Smooth muscle cell (in vitro differentiated cells): ENCODE results near the gene KRT84. TPM values are rescaled to one million over a fixed set of nuclear protein-coding genes. Genes with fewer than 3 reads are reported as not detected.

Experiments
- DNase-seq: peaks from one replicate; lab custom pipeline; 2025; ENCODE audit not compliant: unreplicated experiment; lab: John Stamatoyannopoulos, UW
- H2AFZ ChIP-seq: fragments of 200-600 bp; sonication (generic); 2 replicates; pipeline ENCODE4 v1.6.0; 2016; ENCODE audit warnings: antibody characterized with exemption, low read depth, mild to moderate bottlenecking
- H3F3A ChIP-seq: fragments of 200-600 bp; sonication (generic); 2 replicates; pipeline ENCODE4 v1.6.0; 2017; ENCODE audit warnings: antibody characterized with exemption, low read depth
- H3K27ac ChIP-seq: fragments of 200-600 bp; sonication (generic); 2 replicates; pipeline ENCODE4 v1.5.1; 2016; ENCODE audit warnings: low read depth, mild to moderate bottlenecking
- H3K27me3 ChIP-seq: fragments of 200-600 bp; sonication (generic); 2 replicates; pipeline ENCODE4 v1.6.1; 2016; ENCODE audit warnings: low read depth, mild to moderate bottlenecking
- H3K36me3 ChIP-seq: fragments of 200-600 bp; sonication (generic); 2 replicates; pipeline ENCODE4 v1.5.1; 2016; ENCODE audit warnings: low read depth
- H3K4me1 ChIP-seq: fragments of 200-600 bp; sonication (generic); 2 replicates; pipeline ENCODE4 v1.5.1; 2016; ENCODE audit warnings: low read depth
- H3K4me2 ChIP-seq: fragments of 200-600 bp; sonication (generic); 2 replicates; pipeline ENCODE4 v1.6.0; 2016; ENCODE audit warnings: mild to moderate bottlenecking
- H3K4me3 ChIP-seq: fragments of 200-600 bp; sonication (generic); 2 replicates; pipeline ENCODE4 v1.5.1; 2016; ENCODE audit warnings: mild to moderate bottlenecking
- H3K79me2 ChIP-seq: fragments of 200-600 bp; sonication (generic); 2 replicates; pipeline ENCODE4 v1.6.0; 2016; ENCODE audit warnings: low read depth, mild to moderate bottlenecking
- H3K9ac ChIP-seq: fragments of 200-600 bp; sonication (generic); 2 replicates; pipeline ENCODE4 v1.6.0; 2016; ENCODE audit warnings: low read depth
- H3K9me3 ChIP-seq: fragments of 200-600 bp; sonication (generic); replicated peaks from 2 replicates; pipeline ENCODE4 v1.5.1; 2016; ENCODE audit warnings: low read depth
- H4K20me1 ChIP-seq: fragments of 200-600 bp; sonication (generic); 2 replicates; pipeline ENCODE4 v1.6.0; 2016; ENCODE audit warnings: low read depth
- CTCF ChIP-seq: fragments of 200-600 bp; sonication (generic); IDR thresholded peaks from 2 replicates; pipeline ENCODE4 v1.5.1; 2017; ENCODE audit warnings: borderline replicate concordance, mild to moderate bottlenecking, antibody characterized with exemption; ENCODE audit not compliant: insufficient read depth, poor library complexity, severe bottlenecking
- WGBS: methylation state at CpG from one replicate; pipeline ENCODE4 v1.1.7; 2016; ENCODE audit warnings: low lambda C conversion rate; 5-methylcytosine and 5-hydroxymethylcytosine counted together
- polyA plus RNA-seq: library from polyadenylated mRNA; unstranded; fragments of >200 nt; fragmentation: Nextera tagmentation; extraction: Ambion mirVana; gene quantifications from 2 replicates; pipeline ENCODE4 v1.2.1, GENCODE V29; 2016
- total RNA-seq: library from RNA; depleted of rRNA; stranded (reverse); fragments of >200 nt; gene quantifications from 2 replicates; pipeline ENCODE4 v1.2.3, GENCODE V29; 2014

KRT84 gene
- total and polyA plus RNA-seq, 2 experiments from 2014 or later, result 0.09 to 5.6 TPM

- Histone ChIP-seq H2AFZ (no peak overlapping the region), H3K36me3 (no peaks in the 10 kb centered on the region), H3K4me2 (no peak overlapping the region), H3K27me3 (no peaks in the 10 kb centered on the region), H3K4me1 (no peaks in the 10 kb centered on the region), H4K20me1 (no peaks in the 10 kb centered on the region), H3K9ac (no peak overlapping the region), H3K79me2 (no peaks in the 10 kb centered on the region), H3K4me3 (no peak overlapping the region), H3K9me3 (no peaks in the 10 kb centered on the region), H3F3A (no peaks in the 10 kb centered on the region), H3K27ac (no peak overlapping the region)
- DNase-seq, result no peak
- 90% methylated on average over 13 of the region's 13 CpGs for WGBS
- TF ChIP-seq CTCF, result no peak
Measured at GRCh38 chr12:52394836-52395405, 9.5 kb upstream of the KRT84 start.

- Histone ChIP-seq H3K4me2 (no peak overlapping the region), H3K79me2 (no peaks in the 10 kb centered on the region), H3K27me3 (peaks cover 13% of the 10 kb centered on the region), H2AFZ (no peak overlapping the region), H3K27ac (no peak overlapping the region), H3K9ac (no peak overlapping the region), H4K20me1 (no peaks in the 10 kb centered on the region), H3F3A (no peaks in the 10 kb centered on the region), H3K4me3 (no peak overlapping the region), H3K4me1 (no peaks in the 10 kb centered on the region), H3K36me3 (no peaks in the 10 kb centered on the region), H3K9me3 (no peaks in the 10 kb centered on the region)
- 91% methylated on average over 7 of the region's 7 CpGs for WGBS
- no peak for DNase-seq
- no peak for TF ChIP-seq CTCF
Measured at GRCh38 chr12:52392465-52393007, 7.1 kb upstream of the KRT84 start.

GRCh38 chr12:52391618-52392002 is 6.2 kb upstream of the KRT84 start:
- no peak overlapping the region for H3K4me2 ChIP-seq
- TF ChIP-seq CTCF, result no peak
- peak; percentile 13 for DNase-seq
- H4K20me1 ChIP-seq, result no peaks in the 10 kb centered on the region
- H3K4me1 ChIP-seq, result no peaks in the 10 kb centered on the region
- WGBS, result 69% methylated on average over 4 of the region's 4 CpGs
- H3K9me3 ChIP-seq, result no peaks in the 10 kb centered on the region
- H3K9ac ChIP-seq, result no peak overlapping the region
- peaks cover 19% of the 10 kb centered on the region for H3K27me3 ChIP-seq
- H3F3A ChIP-seq, result no peaks in the 10 kb centered on the region
- no peaks in the 10 kb centered on the region for H3K36me3 ChIP-seq
- no peak overlapping the region for H3K27ac ChIP-seq
- no peaks in the 10 kb centered on the region for H3K79me2 ChIP-seq
- no peak overlapping the region for H3K4me3 ChIP-seq
- H2AFZ ChIP-seq, result no peak overlapping the region
